GM12873 (cell line): ENCODE results near the gene PDE2A.

Experiments used
- CTCF ChIP-seq: IDR thresholded peaks from 2 replicates; pipeline ENCODE4 v1.5.1; 2012; ENCODE audit warnings: low read depth, mild to moderate bottlenecking, moderate library complexity, low read length, control low read depth; ENCODE audit not compliant: insufficient read depth; ENCODE audit errors: missing control alignments

Gene PDE2A

GRCh38 chr11:72652873-72653630 lies 21.2 kb downstream of the PDE2A start:
- no peak for TF ChIP-seq CTCF

- TF ChIP-seq CTCF = no peak
Observed at GRCh38 chr11:72652133-72652532, 22.1 kb downstream of the PDE2A start.

GRCh38 chr11:72649215-72649976 lies 24.8 kb downstream of the PDE2A start:
- no peak for TF ChIP-seq CTCF

GRCh38 chr11:72648384-72649136 lies 25.7 kb downstream of the PDE2A start:
- TF ChIP-seq CTCF = no peak

- no peak for TF ChIP-seq CTCF
Observed at GRCh38 chr11:72647882-72648281, 26.3 kb downstream of the PDE2A start.

GRCh38 chr11:72646472-72646871 lies 27.8 kb downstream of the PDE2A start:
- TF ChIP-seq CTCF = no peak

- TF ChIP-seq CTCF = no peak
Observed at GRCh38 chr11:72646024-72646423, 28.2 kb downstream of the PDE2A start.
